Neural cell (in vitro differentiated cells): ENCODE results near the gene GPR146.

Experiments
- CTCF ChIP-seq: fragments of 450-650 bp; IDR thresholded peaks from 2 replicates; pipeline ENCODE4 v1.5.1; 2014; ENCODE audit warnings: antibody characterized with exemption, mild to moderate bottlenecking, moderate library complexity; ENCODE audit not compliant: poor library complexity, severe bottlenecking
- EZH2 ChIP-seq: fragments of 200-600, 300-800 bp; shearing (Covaris generic), sonication (generic); IDR thresholded peaks from 2 replicates; pipeline ENCODE4 v1.6.1; 2014; ENCODE audit warnings: antibody characterized with exemption, low read length, borderline replicate concordance, mild to moderate bottlenecking; ENCODE audit not compliant: insufficient read depth, poor library complexity, severe bottlenecking
- POLR2AphosphoS5 ChIP-seq: IDR thresholded peaks from 2 replicates; pipeline ENCODE4 v1.6.1; 2012
- RAD21 ChIP-seq: fragments of 450-650 bp; conservative IDR thresholded peaks from 2 replicates; pipeline ENCODE4 v1.6.1; 2014; ENCODE audit warnings: antibody characterized with exemption, mild to moderate bottlenecking, moderate library complexity
- REST ChIP-seq: IDR thresholded peaks from 2 replicates; pipeline ENCODE4 v1.6.1; 2012; ENCODE audit warnings: borderline replicate concordance
- TAF1 ChIP-seq: IDR thresholded peaks from 2 replicates; pipeline ENCODE4 v1.6.1; 2012; ENCODE audit warnings: low read depth

- TF ChIP-seq CTCF: no peak
- TF ChIP-seq RAD21: no peak
- TF ChIP-seq POLR2AphosphoS5: no peak
- TF ChIP-seq EZH2: no peak
- no peak for TF ChIP-seq REST
- TF ChIP-seq TAF1: no peak
Measured at GRCh38 chr7:1062296-1063294, 18.2 kb downstream of the GPR146 start.
